ENCODE data around the gene CTNS.
"Not testable (repeated sequence)": the region's sequence is repeated elsewhere in the genome, so short reads cannot be mapped to it uniquely, and the experiment has no call there.

Gene CTNS

GRCh38 chr17:3704931-3705717, 68.6 kb downstream of the CTNS start:
- no peak for DNase-seq
- Histone ChIP-seq H3K4me3 (ENCODE audit: low read depth, low read length) (no peak overlapping the region), H3K27me3 (no peaks in the 10 kb centered on the region), H3K9me3 (no peaks in the 10 kb centered on the region; the same call in 1 of the 2 replicates), H3K4me1 (no peaks in the 10 kb centered on the region), H3K36me3 (no peaks in the 10 kb centered on the region)
- TF ChIP-seq CTCF (IDR thresholded peaks at IDR 0.05; ENCODE audit: low read depth, low read length), result no peak

GRCh38 chr17:3705718-3705984, 69.1 kb downstream of the CTNS start:
- not testable (repeated sequence) for H3K36me3 ChIP-seq; H3K4me3 ChIP-seq (ENCODE audit: low read depth, low read length); H3K27me3 ChIP-seq; DNase-seq; H3K4me1 ChIP-seq; H3K9me3 ChIP-seq

GRCh38 chr17:3708366-3708765, 71.8 kb downstream of the CTNS start:
- Histone ChIP-seq H3K4me3 (ENCODE audit: low read depth, low read length) (no peak overlapping the region), H3K4me1 (no peaks in the 10 kb centered on the region), H3K27me3 (no peaks in the 10 kb centered on the region), H3K36me3 (no peaks in the 10 kb centered on the region), H3K9me3 (no peaks in the 10 kb centered on the region)
- no peak for TF ChIP-seq CTCF (IDR thresholded peaks at IDR 0.05; ENCODE audit: low read depth, low read length)
- no peak for DNase-seq

- H3K36me3 ChIP-seq, result peaks cover 4% of the 10 kb centered on the region; the same call in 1 of the 2 replicates
- H3K4me1 ChIP-seq, result no peaks in the 10 kb centered on the region
- H3K27me3 ChIP-seq, result no peaks in the 10 kb centered on the region
- DNase-seq, result no peak
- no peak for TF ChIP-seq CTCF (IDR thresholded peaks at IDR 0.05; ENCODE audit: low read depth, low read length)
- H3K9me3 ChIP-seq, result no peaks in the 10 kb centered on the region
- no peak overlapping the region for H3K4me3 ChIP-seq (ENCODE audit: low read depth, low read length)
These were observed 74.4 kb downstream of the CTNS start for GRCh38 chr17:3710951-3711383.

All from BE2C (cell line).